Parietal lobe (tissue), 2 donors: ENCODE measurements around the gene ARFGEF2. TPM values are rescaled to one million over a fixed set of nuclear protein-coding genes. Genes with fewer than 3 reads are reported as not detected.

Experiments
- small RNA-seq: library from RNA; depleted of rRNA; stranded (forward); fragments of <200 nt; gene quantifications from one replicate; pipeline ENCODE3, GENCODE V24; 2014; ENCODE audit warnings: low replicate concordance
- total RNA-seq: library from RNA; depleted of rRNA; stranded (reverse); fragments of >200 nt; gene quantifications from one replicate; pipeline ENCODE4 v1.2.3, GENCODE V29; 2014

The ARFGEF2 gene
- 30.4 TPM for total RNA-seq

DNA sequence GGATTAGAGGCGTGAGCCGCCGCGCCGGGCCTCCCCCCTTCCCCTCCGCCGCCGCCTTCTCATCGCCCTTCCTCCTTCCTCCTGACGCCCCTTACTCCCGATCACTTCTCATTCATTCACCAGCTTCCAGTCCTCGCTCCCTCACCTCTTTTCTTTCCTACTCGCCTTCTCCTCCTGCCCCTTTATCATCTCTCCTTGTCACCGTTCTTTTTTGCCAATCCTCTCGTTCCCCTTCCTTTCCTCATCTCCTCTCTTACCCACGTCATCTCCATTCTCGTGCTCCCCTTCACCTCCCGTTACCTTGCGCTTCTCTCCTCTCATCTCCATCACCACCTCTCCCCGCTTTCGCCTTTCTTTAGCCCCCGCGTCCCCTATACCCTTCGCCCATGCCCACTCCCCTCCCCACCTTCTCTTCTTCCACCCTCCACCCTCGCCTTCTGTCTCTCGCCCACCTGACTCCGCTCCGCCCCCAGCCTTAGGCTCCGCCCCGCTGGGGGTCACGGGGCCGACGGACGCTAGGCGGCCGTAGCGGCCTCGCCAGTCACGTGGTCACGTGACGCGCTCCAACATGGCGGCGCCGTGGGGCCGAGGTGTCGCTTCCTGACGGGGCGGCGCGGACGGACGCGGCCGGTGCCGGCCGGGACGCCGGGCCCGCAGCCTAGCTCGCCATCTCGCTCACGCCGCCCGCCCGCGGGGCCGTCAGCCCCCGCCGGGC is at the start of gene ARFGEF2:
Gene ARFGEF2, plus strand, starts transcription at position 544 of the 715 bp plus-strand sequence. CDS start 179 bp downstream, outside the sequence.

DNA sequence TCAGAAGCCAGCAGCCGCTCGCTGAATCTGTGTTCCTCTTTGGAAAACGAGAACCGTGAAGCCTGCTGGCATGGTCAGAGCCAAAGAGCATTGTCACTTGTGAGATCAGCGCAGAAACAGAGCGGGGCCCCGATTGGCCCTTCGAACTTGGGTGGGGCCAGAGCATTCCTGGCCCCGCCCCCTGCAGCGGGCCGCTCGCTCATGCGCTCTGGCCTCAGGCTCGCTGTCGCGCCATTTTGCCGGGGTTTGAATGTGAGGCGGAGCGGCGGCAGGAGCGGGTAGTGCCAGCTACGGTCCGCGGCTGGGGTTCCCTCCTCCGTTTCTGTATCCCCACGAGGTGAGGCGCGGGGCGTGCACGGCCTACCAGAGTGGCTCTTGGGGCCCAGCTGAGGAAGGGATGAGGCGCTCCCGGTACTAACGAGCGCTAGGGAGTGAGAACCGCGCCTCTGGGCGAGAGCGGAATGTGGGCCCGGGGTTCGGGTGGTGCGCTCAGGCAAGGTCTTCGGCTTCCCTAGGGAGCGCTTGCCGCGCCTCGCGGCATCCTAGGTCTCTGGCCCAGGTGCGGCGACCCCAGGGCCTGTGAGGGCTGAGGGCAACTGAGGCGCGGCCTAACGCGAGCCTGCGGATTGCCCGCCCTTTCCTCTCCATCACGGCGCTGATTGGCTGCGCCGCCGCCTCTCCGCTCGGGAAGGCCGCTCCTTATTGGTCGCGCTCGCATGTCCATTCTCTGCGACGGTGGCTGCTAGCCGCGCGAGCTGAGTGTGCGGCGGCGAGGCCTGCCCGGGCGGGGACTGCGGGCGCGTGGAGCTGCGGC is 124.8 kb downstream of the ARFGEF2 start, which contains the start of gene CSE1L:
Gene CSE1L, plus strand, starts transcription at position 226 of the 814 bp plus-strand sequence. CDS start 12,152 bp downstream, outside the sequence.

Small RNA genes within 50 kb of the gene (small RNA-seq; reads per million reads assigned to genes)
- gene SNAP23P1, result not detected

Other genes with a start within 250 kb of the ARFGEF2 start
- gene PREX1, start 93.7 kb upstream of the ARFGEF2 start, total RNA-seq, result 45.7 TPM
- 126 TPM for gene CSE1L, start 124.6 kb downstream of the ARFGEF2 start, total RNA-seq